Measurements from ENCODE around the gene AGPAT1.
A peak's percentile ranks its signal among the peaks of the same experiment; 100 is the strongest.
"Not testable (repeated sequence)": the region's sequence is repeated elsewhere in the genome, so short reads cannot be mapped to it uniquely, and the experiment has no call there.

Gene AGPAT1

DNA sequence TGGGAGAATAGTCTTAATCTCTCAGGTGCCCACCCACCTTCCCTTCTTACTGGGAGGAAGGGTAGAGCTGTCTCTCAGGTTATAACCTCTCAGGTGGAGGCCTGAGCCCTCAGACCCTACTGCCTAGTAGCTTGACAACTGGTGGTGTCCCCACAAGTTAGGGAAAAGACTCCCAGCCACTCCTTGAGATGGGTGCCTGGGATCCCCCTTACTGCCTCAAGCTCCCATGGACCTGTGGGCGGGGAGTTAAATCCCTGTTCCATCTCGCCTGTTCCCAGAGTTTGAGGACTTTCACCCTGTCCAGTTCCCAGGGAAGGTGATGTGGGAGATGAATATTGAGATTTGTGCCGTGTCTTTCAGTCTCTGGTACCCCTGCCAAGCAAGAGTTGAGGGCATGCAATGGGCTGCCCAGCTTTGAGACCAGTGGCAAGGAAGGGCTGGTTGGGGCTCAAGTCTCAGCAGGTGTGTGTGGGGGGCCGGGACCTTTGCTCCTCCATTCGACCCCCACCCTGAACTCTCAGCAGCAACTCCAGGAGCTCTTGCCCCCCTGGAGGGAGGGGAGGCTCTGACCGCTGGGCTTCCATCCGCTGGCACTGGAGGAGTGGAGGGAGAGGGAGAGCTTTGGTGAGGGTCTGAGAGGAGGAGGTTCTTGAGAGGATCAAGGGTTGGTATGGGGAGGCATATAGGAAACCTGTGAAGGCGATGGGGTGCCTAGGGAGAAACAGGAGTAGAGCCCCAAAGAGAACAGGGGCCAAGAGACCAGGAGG, 15.2 kb upstream of the AGPAT1 start:
- Histone ChIP-seq H3K36me3 (ENCODE audit: control insufficient read depth in 2 of 2, insufficient read depth in 2 of 2, low read length in 2 of 2) (peaks cover 6 to 17% of the 10 kb centered on the region in 2 donors), H3K4me1 (ENCODE audit: control insufficient read depth, insufficient read depth, low read length) (peaks cover 59% of the 10 kb centered on the region)

DNA sequence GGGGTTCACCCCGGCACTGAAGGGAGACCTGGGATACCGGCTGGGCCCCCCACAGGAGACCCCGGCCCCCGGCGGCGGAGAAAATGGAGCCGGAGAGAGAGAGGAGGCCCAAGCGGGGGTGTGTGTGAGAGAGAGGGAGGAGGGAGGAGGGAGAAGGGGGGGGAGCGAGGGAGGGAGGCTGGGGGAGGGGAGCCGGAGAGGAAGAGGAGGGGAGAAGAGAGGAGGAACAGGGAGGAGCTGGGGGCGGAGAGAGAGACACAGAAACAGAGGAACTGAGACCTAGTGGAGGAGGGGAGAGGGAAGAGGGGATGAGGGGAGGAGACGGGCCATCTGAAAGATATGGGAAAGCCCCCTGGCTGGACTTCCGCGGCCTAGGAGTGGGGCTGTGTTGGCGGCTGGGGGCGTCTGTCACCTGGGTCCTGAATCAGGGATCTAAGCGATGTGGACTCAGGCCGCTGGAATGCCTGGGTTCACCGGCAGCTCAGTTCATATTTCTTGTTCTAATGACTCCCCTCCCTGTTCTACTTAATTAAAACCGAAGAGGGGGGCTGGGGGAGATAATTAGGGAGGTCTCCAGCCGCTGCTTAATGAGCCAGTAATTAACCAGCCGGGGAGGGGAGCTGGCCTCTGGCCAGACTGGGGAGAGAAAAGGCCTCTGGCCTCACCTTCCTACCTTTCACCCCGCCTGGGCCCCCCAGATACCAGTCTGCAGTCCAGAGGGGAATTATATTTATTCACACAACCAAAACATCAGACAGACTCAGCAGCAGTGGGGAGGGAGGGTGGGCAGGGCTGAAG, 14.4 kb upstream of the AGPAT1 start, which contains the start of gene PBX2:
TSS of gene PBX2 (minus strand) at position 149 of the 798 bp plus-strand sequence. CDS start 287 bp downstream, outside the sequence.
- Histone ChIP-seq H3K27ac (ENCODE audit: low read length) (peak within 1 kb of the TSS; percentile 98), H3K36me3 (ENCODE audit: control insufficient read depth in 2 of 2, insufficient read depth in 2 of 2, low read length in 2 of 2) (peaks cover 6 to 17% of the 10 kb centered on the region in 2 donors), H3K9me3 (ENCODE audit: control insufficient read depth in 2 of 2, low read length in 2 of 2) (no peaks in the 10 kb centered on the region), H3K4me3 (ENCODE audit: low read length in 2 of 2) (peak within 1 kb of the TSS; percentile 80 to 85), H3K9ac (ENCODE audit: low read length in 2 of 2) (peak within 1 kb of the TSS; percentile 92 to 94), H3K4me1 (ENCODE audit: control insufficient read depth, insufficient read depth, low read length) (peaks cover 58% of the 10 kb centered on the region), H3K27me3 (ENCODE audit: control insufficient read depth in 1 of 2, insufficient read depth in 2 of 2, low read length in 2 of 2) (no peaks in the 10 kb centered on the region)

More for the DNA sequence above, 15.2 kb upstream of the AGPAT1 start:
- Histone ChIP-seq H3K27me3 (ENCODE audit: control insufficient read depth in 1 of 2, insufficient read depth in 2 of 2, low read length in 2 of 2) (no peaks in the 10 kb centered on the region), H3K9me3 (ENCODE audit: control insufficient read depth in 2 of 2, low read length in 2 of 2) (no peaks in the 10 kb centered on the region), H3K27ac (ENCODE audit: low read length) (peak overlapping the region; percentile 98), H3K4me3 (ENCODE audit: low read length in 2 of 2) (peak overlapping the region; percentile 49 to 80), H3K9ac (ENCODE audit: low read length in 2 of 2) (peak overlapping the region; percentile 92 to 94)

DNA sequence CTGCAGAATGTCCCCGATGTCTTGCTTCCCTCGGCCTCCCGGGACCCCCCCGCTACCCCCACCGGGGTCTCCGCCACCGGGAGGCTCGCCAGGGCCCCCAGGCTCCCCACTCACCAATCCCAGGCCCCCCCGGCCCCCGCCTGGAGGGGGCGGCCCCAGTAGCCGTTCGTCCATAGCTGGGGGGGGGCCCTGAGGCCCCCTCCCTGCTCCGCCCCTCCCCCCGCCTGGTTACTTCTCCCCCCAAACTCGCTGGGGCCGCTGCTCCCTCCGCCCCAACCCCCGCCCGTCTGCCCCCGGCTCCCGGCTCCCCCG, 13.8 kb upstream of the AGPAT1 start:
- Histone ChIP-seq H3K27ac (ENCODE audit: low read length) (peak overlapping the region; percentile 98), H3K4me1 (ENCODE audit: control insufficient read depth, insufficient read depth, low read length) (peaks cover 54% of the 10 kb centered on the region), H3K27me3 (ENCODE audit: control insufficient read depth in 1 of 2, insufficient read depth in 2 of 2, low read length in 2 of 2) (no peaks in the 10 kb centered on the region), H3K9me3 (ENCODE audit: control insufficient read depth in 2 of 2, low read length in 2 of 2) (no peaks in the 10 kb centered on the region), H3K9ac (ENCODE audit: low read length in 2 of 2) (peak overlapping the region; percentile 84 to 92), H3K4me3 (ENCODE audit: low read length in 2 of 2) (peak overlapping the region; percentile 80 to 85), H3K36me3 (ENCODE audit: control insufficient read depth in 2 of 2, insufficient read depth in 2 of 2, low read length in 2 of 2) (peaks cover 6 to 17% of the 10 kb centered on the region in 2 donors)

DNA sequence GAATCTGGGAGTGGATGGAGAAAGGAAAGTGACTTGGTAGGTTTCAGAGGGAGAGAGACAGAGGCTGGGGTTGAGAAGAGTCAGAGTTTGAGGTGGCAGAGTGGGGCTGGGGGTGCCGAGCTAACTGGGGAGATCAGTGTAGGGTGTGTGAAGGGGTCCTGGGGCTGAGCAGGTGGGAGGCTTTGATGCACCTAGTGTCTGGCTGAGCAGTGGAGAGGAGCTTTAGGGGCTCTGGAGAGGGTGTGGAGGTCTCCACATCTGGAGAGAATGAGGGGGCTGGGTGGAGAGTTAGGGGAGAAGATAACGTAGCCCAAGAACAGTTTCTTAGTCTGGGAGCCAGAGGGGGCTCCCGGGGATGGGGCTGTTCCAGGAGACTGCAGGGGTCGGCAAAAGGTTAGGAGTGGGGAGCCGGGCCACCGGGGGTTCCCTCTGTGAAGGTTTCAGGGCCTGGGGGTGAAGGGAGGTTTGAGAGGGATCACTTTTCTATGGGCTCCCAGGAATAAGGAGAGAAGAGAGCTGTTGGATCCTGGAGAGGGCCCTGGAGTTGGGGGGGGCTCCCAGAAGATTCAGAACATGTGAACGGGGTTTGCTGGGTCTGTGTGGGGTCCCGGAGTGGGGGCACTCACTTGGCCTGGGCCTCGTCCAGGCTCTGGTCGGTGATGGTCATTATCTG, 13.3 kb upstream of the AGPAT1 start:
- H3K9me3 ChIP-seq (ENCODE audit: control insufficient read depth in 2 of 2, low read length in 2 of 2), result no peaks in the 10 kb centered on the region
- H3K4me3 ChIP-seq (ENCODE audit: low read length in 2 of 2), result peak overlapping the region; percentile 80 to 85
- H3K27me3 ChIP-seq (ENCODE audit: control insufficient read depth in 1 of 2, insufficient read depth in 2 of 2, low read length in 2 of 2), result no peaks in the 10 kb centered on the region
- H3K9ac ChIP-seq (ENCODE audit: low read length in 2 of 2), result peak overlapping the region; percentile 84 to 92
- H3K27ac ChIP-seq (ENCODE audit: low read length), result peak overlapping the region; percentile 98
- H3K4me1 ChIP-seq (ENCODE audit: control insufficient read depth, insufficient read depth, low read length), result peaks cover 49% of the 10 kb centered on the region
- peaks cover 6 to 17% of the 10 kb centered on the region in 2 donors for H3K36me3 ChIP-seq (ENCODE audit: control insufficient read depth in 2 of 2, insufficient read depth in 2 of 2, low read length in 2 of 2)

DNA sequence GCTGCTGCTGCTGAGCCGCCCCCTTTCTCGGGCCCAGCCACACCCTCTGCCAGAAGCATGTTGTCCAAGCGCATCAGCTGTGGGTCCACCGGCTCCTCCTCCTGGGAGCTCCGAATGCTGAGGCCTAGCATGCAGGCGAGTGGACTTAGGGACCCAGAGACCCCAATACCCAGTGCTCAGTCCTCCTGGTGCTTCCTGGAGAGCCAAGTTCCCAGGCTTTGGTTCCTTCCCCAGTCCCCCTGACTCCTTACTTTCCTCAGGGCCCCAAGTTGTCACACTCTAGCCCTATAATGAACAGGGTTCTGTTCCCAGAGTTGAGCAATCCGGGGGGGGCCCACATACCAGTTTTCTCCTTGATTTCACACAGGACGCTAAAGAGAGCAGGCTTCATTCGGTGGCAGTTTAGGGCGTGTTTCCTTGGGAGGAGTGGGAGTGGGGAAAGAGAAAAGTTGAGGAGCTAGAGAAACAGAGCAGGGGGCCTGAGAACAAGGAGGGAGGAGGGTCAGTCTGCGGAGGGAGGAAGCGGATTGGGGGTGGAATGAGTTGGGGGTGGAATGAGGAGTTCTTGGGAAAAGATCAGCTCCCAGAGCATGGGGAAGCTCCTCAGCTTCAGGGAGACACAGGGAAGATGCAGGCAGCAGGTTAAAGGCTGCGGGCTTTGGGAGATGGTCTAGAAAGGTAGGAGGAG, 12.6 kb upstream of the AGPAT1 start:
- Histone ChIP-seq H3K9ac (ENCODE audit: low read length in 2 of 2) (peak overlapping the region; percentile 84 to 92), H3K27ac (ENCODE audit: low read length) (peak overlapping the region; percentile 98), H3K9me3 (ENCODE audit: control insufficient read depth in 2 of 2, low read length in 2 of 2) (no peaks in the 10 kb centered on the region), H3K4me3 (ENCODE audit: low read length in 2 of 2) (peak overlapping the region; percentile 80 to 85), H3K4me1 (ENCODE audit: control insufficient read depth, insufficient read depth, low read length) (peaks cover 51% of the 10 kb centered on the region), H3K27me3 (ENCODE audit: control insufficient read depth in 1 of 2, insufficient read depth in 2 of 2, low read length in 2 of 2) (no peaks in the 10 kb centered on the region), H3K36me3 (ENCODE audit: control insufficient read depth in 2 of 2, insufficient read depth in 2 of 2, low read length in 2 of 2) (peaks cover 8 to 21% of the 10 kb centered on the region in 2 donors)

DNA sequence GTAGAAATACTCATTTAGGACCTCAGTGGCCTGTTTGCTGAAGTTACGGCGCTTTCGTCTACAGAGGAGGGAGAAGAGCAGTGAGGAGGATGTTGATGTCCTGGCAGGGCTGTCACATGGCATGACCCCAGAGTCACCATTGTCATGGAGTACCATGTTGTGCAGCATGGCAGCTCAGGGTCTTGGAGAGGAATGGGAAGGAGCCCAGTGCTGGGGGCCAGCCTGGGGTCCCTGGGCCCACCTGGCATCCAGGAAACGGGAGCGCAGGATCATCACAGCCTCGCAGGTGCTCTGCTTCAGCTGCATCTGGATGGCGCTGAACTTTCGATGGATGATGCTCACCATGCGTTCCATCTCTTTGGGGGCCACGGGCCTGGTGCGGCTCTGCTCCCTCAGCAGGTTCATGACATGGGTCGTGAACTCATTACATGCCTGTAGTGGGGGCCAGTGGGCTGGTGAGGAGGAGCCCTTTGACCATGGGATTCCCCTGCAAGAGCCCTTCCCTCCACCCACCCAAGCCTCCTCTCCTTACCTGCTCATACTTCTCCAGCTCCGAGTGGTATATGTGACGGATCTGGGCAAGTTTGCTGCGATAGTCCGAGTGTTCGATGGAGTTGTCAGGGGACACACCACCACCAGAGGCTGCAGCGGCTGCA, 12.0 kb upstream of the AGPAT1 start:
- Histone ChIP-seq H3K4me3 (ENCODE audit: low read length in 2 of 2) (peak overlapping the region; percentile 80 to 85), H3K27ac (ENCODE audit: low read length) (peak overlapping the region; percentile 98), H3K36me3 (ENCODE audit: control insufficient read depth in 2 of 2, insufficient read depth in 2 of 2, low read length in 2 of 2) (peaks cover 13 to 24% of the 10 kb centered on the region in 2 donors), H3K4me1 (ENCODE audit: control insufficient read depth, insufficient read depth, low read length) (peaks cover 52% of the 10 kb centered on the region)
- H3K9me3 ChIP-seq (ENCODE audit: control insufficient read depth in 2 of 2, low read length in 2 of 2); H3K9ac ChIP-seq (ENCODE audit: low read length in 2 of 2); H3K27me3 ChIP-seq (ENCODE audit: control insufficient read depth in 1 of 2, insufficient read depth in 2 of 2, low read length in 2 of 2): not testable (repeated sequence)

DNA sequence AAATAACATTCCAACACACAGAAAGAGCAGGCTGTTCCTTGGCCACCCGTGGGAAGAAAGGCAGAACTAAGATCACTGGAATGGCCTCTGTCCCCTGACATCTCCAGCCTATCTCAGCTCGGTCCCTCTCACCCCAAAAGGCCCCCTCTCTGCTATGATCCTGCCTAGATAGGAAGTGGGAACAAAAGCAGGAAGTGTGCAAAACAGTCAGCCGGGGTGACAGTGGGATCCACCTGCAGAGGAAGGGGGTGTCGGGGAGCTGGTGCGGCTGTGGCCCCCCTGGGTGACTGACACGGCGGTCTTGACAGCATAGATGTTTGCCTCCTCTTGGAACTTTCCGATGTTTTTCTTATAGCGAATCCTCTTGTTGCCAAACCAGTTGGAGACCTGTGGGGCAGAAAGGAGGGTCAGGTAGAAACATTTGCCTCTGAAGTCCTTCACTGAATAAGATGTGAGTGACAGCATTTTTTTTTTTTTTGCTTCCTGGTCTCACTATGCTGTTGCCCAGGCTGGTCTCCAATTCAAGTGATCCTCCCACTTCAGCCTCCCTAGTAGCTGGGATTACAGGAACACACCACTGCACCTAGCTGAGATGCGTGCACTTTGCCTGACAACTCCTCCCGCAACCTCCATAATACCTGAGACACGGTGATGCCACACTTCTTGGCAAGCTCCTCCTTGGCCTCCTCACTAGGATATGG, 11.3 kb upstream of the AGPAT1 start:
- Histone ChIP-seq H3K4me3 (ENCODE audit: low read length in 2 of 2) (peak overlapping the region in 1 of 2 donors; percentile 44), H3K27ac (ENCODE audit: low read length) (peak overlapping the region; percentile 79), H3K4me1 (ENCODE audit: control insufficient read depth, insufficient read depth, low read length) (peaks cover 56% of the 10 kb centered on the region), H3K9ac (ENCODE audit: low read length in 2 of 2) (no peak overlapping the region), H3K9me3 (ENCODE audit: control insufficient read depth in 2 of 2, low read length in 2 of 2) (no peaks in the 10 kb centered on the region), H3K27me3 (ENCODE audit: control insufficient read depth in 1 of 2, insufficient read depth in 2 of 2, low read length in 2 of 2) (no peaks in the 10 kb centered on the region), H3K36me3 (ENCODE audit: control insufficient read depth in 2 of 2, insufficient read depth in 2 of 2, low read length in 2 of 2) (peaks cover 17 to 24% of the 10 kb centered on the region in 2 donors)

DNA sequence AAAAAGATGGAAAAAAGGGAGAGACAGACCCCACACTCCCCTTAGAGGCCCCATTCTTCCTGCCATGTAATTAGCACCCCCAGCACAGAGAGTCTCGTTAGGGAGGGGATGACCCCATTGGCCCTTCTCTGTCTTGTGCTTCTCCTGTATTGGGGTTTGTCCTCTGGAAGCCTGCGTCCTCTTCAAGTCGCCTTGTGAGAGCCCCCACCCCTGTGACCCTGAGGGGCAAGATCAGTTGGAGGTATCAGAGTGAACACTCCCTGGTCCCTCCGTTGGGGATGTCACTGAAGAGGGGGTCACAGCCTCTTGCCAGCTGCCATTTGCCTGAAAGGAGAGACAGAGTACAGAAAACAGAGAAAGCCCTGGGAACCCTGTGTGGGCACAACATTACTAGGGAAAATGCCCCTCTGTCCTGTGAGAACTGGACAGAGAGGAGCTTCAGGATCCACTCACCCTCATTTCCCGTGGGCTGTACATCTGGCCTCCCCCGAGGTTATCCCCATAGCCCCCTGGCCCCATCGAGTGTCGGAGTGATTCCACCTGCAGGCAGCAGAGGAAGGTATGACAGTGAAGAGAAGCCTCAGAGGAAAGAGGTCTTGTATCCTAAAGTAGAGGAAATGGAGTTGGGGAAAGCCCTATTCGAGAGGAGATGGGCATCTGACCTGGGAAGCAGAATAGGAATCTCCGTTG, 10.4 kb upstream of the AGPAT1 start:
- H3K27me3 ChIP-seq (ENCODE audit: control insufficient read depth in 1 of 2, insufficient read depth in 2 of 2, low read length in 2 of 2); H3K9me3 ChIP-seq (ENCODE audit: control insufficient read depth in 2 of 2, low read length in 2 of 2): not testable (repeated sequence)
- H3K4me1 ChIP-seq (ENCODE audit: control insufficient read depth, insufficient read depth, low read length), result peaks cover 50% of the 10 kb centered on the region
- peak overlapping the region; percentile 51 to 63 for H3K9ac ChIP-seq (ENCODE audit: low read length in 2 of 2)
- H3K4me3 ChIP-seq (ENCODE audit: low read length in 2 of 2), result peak overlapping the region in 1 of 2 donors; percentile 3
- peak overlapping the region; percentile 79 for H3K27ac ChIP-seq (ENCODE audit: low read length)
- H3K36me3 ChIP-seq (ENCODE audit: control insufficient read depth in 2 of 2, insufficient read depth in 2 of 2, low read length in 2 of 2), result peaks cover 19 to 24% of the 10 kb centered on the region in 2 donors

DNA sequence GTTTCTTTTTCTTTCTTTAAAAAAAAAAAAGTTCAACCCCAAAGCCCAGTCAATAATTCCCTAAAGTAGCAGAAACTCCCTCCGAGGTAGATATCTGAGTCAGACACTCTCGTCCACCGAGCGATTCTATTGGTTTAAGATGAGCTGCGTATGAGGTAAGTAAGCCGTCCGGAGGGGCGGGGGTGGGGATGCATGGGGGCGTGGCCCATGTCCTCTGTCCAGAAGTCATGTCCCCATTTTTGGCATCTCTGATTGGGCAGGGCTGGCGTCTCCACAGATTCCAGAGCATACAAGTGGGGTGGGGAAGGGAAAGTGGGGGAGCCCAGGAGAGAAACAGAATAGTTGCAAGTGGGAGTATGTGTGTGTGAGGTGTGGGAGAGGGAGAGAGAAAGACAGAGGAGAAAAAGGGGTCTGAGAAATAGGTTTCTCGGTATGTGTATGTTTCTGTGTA, 9.8 kb upstream of the AGPAT1 start:
- H3K27me3 ChIP-seq (ENCODE audit: control insufficient read depth in 1 of 2, insufficient read depth in 2 of 2, low read length in 2 of 2); H3K9me3 ChIP-seq (ENCODE audit: control insufficient read depth in 2 of 2, low read length in 2 of 2): not testable (repeated sequence)
- peak overlapping the region; percentile 79 for H3K27ac ChIP-seq (ENCODE audit: low read length)
- H3K4me1 ChIP-seq (ENCODE audit: control insufficient read depth, insufficient read depth, low read length), result peaks cover 44% of the 10 kb centered on the region
- H3K9ac ChIP-seq (ENCODE audit: low read length in 2 of 2), result peak overlapping the region; percentile 51 to 63
- H3K36me3 ChIP-seq (ENCODE audit: control insufficient read depth in 2 of 2, insufficient read depth in 2 of 2, low read length in 2 of 2), result peaks cover 23 to 30% of the 10 kb centered on the region in 2 donors
- peak overlapping the region in 1 of 2 donors; percentile 3 for H3K4me3 ChIP-seq (ENCODE audit: low read length in 2 of 2)
